Adipocyte (in vitro differentiated cells): ENCODE data around the gene TWNK.

Experiments used
- DNase-seq: peaks from one replicate; pipeline ENCODE4 v3.0.0-alpha.2; 2015; ENCODE audit warnings: low read depth
- H3K27me3 ChIP-seq: replicated peaks from 2 replicates; pipeline ENCODE4 v1.7.0; 2013; ENCODE audit warnings: mild to moderate bottlenecking, low read length, moderate library complexity; ENCODE audit not compliant: control insufficient read depth, insufficient read depth
- H3K36me3 ChIP-seq: 2 replicates; pipeline ENCODE4 v1.7.0; 2013; ENCODE audit warnings: low read length, mild to moderate bottlenecking, moderate library complexity; ENCODE audit not compliant: control insufficient read depth, insufficient read depth, severe bottlenecking
- H3K4me1 ChIP-seq: 2 replicates; pipeline ENCODE4 v1.7.0; 2013; ENCODE audit warnings: mild to moderate bottlenecking, low read length, moderate library complexity; ENCODE audit not compliant: control insufficient read depth, insufficient read depth
- H3K4me3 ChIP-seq: 2 replicates; pipeline ENCODE4 v1.7.0; 2013; ENCODE audit warnings: mild to moderate bottlenecking, low read length, moderate library complexity
- H3K9ac ChIP-seq: 2 replicates; pipeline ENCODE4 v1.7.0; 2013; ENCODE audit warnings: mild to moderate bottlenecking, low read length, moderate library complexity
- H3K9me3 ChIP-seq: 2 replicates; pipeline ENCODE4 v1.7.0; 2013; ENCODE audit warnings: mild to moderate bottlenecking, low read length, moderate library complexity; ENCODE audit not compliant: control insufficient read depth

The TWNK gene

DNA sequence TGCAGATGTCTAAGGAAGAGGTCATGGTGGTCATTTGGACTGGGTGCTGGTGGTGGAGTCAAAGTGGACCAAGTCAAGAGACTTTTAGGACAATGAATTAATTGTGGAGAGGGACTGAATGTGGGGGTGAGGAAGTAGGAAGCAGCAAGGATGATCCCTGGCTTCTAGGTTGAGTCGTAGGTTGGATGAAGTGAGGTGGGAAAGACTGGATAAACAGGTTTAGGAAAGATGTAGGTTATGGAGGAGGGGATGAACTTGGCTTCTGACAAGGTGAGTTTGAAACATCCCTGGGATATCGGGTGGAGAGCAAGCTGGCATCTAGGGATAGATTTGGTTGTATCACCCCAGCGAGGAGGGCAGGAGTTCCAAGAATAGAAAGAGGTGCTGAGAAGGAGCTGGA, 10.4 kb upstream of the TWNK start:
- H3K27me3 ChIP-seq: no peaks in the 10 kb centered on the region
- H3K4me3 ChIP-seq: no peak overlapping the region
- H3K9ac ChIP-seq: no peak overlapping the region
- H3K9me3 ChIP-seq: no peaks in the 10 kb centered on the region
- no peaks in the 10 kb centered on the region for H3K4me1 ChIP-seq
- no peak for DNase-seq
- H3K36me3 ChIP-seq: peaks cover 7% of the 10 kb centered on the region

DNA sequence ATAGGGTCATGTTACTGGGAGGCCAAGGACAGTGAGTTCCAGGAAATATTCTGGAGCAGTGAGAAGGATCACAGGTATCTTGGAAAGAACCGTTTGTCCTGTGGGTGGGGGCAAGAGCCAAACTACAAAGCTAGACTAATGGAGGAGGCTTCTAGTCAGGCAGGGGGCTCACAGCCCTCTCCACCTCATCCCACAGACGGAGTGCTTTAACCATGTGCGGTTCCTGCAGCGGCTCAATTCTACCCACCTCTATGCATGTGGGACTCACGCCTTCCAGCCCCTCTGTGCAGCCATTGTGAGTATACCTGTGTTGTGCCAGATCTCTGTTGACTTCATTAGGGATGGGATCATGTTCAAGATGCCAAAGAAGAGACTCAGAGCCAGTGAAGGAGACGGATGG, 9.9 kb upstream of the TWNK start:
- peaks cover 7% of the 10 kb centered on the region for H3K36me3 ChIP-seq
- no peak overlapping the region for H3K9ac ChIP-seq
- no peak for DNase-seq
- H3K4me3 ChIP-seq: no peak overlapping the region
- H3K9me3 ChIP-seq: no peaks in the 10 kb centered on the region
- no peaks in the 10 kb centered on the region for H3K27me3 ChIP-seq
- H3K4me1 ChIP-seq: no peaks in the 10 kb centered on the region

DNA sequence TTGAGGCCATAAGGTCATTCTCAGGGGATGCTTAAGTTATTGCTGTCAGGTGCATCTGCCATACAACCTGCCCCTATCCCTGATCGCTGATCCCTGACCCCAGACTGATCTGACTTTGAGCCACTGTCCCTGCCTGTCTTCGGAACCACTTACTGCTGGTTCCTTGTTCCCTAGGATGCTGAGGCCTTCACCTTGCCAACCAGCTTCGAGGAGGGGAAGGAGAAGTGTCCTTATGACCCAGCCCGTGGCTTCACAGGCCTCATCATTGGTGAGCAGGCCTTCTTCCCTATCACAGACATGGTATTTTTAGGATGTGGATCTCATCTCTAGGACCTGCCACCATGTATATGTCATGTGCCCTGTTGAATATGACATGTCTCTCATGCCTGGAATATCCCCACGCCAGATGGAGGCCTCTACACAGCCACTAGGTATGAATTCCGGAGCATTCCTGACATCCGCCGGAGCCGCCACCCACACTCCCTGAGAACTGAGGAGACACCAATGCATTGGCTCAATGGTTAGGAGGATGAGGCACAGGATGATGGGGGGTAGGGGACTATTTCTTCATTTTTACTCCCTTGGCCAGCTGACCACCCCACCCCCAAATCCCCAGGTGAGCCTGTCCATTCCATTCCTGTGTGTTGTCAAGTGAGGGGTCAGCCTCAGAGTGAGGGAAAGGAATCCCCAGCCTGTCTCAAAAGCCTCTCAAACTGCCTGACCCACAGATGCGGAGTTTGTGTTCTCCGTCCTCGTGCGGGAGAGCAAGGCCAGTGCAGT, 9.0 kb upstream of the TWNK start:
- H3K27me3 ChIP-seq: no peaks in the 10 kb centered on the region
- DNase-seq: no peak
- H3K9ac ChIP-seq: no peak overlapping the region
- peaks cover 7% of the 10 kb centered on the region for H3K36me3 ChIP-seq
- no peaks in the 10 kb centered on the region for H3K4me1 ChIP-seq
- H3K9me3 ChIP-seq: no peaks in the 10 kb centered on the region
- H3K4me3 ChIP-seq: no peak overlapping the region

DNA sequence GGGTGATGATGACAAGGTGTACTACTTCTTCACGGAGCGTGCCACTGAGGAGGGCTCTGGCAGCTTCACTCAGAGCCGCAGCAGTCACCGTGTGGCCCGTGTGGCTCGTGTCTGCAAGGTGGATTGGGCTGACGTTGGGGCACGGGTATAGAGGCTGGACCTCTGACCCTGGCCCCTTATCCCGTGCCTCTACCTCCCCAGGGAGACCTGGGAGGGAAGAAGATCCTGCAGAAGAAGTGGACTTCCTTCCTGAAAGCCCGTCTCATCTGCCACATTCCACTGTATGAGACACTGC, 8.5 kb upstream of the TWNK start:
- H3K4me1 ChIP-seq: no peaks in the 10 kb centered on the region
- peaks cover 7% of the 10 kb centered on the region for H3K36me3 ChIP-seq
- H3K27me3 ChIP-seq: no peaks in the 10 kb centered on the region
- H3K4me3 ChIP-seq: no peak overlapping the region
- no peaks in the 10 kb centered on the region for H3K9me3 ChIP-seq
- H3K9ac ChIP-seq: no peak overlapping the region
- no peak for DNase-seq

DNA sequence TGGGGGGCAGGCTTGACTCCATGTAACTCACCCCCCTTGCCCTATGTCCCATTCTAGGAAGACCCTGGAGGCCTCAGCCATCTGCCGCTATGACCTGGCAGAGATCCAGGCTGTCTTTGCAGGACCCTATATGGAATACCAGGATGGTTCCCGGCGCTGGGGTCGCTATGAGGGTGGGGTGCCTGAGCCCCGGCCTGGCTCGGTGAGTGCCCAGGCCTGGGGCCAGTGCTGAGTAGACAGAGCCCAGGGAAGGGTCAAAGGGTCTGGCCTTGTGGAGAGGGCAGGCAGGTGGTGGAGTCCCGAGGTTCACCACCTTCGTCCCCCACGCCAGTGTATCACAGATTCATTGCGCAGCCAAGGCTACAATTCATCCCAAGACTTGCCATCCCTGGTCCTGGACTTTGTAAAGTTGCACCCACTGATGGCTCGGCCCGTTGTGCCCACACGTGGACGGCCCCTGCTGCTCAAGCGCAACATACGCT, 7.5 kb upstream of the TWNK start:
- no peak for DNase-seq
- Histone ChIP-seq H3K4me1 (no peaks in the 10 kb centered on the region), H3K9me3 (no peaks in the 10 kb centered on the region), H3K27me3 (no peaks in the 10 kb centered on the region), H3K4me3 (no peak overlapping the region), H3K36me3 (peaks cover 7% of the 10 kb centered on the region), H3K9ac (no peak overlapping the region)

DNA sequence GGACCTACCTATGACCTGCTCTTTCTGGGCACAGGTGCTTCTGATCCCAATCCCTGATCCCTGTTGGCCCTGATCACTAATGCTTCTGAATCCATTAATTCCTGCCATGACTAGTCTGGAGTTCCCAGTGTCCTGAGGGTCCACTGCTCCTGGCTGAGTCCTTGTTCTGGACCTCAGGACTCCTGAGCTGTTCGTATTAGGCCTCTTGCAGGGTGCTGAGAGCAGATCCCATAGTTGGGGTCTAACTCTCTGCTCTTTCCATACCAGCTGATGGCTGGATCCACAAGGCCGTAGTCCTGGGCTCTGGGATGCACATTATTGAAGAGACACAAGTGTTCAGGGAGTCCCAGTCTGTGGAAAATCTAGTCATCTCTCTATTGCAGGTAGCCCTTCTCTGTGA, 7.0 kb upstream of the TWNK start:
- DNase-seq: no peak
- Histone ChIP-seq H3K9ac (no peak overlapping the region), H3K36me3 (peaks cover 7% of the 10 kb centered on the region), H3K4me1 (no peaks in the 10 kb centered on the region), H3K4me3 (no peak overlapping the region), H3K9me3 (no peaks in the 10 kb centered on the region), H3K27me3 (no peaks in the 10 kb centered on the region)

DNA sequence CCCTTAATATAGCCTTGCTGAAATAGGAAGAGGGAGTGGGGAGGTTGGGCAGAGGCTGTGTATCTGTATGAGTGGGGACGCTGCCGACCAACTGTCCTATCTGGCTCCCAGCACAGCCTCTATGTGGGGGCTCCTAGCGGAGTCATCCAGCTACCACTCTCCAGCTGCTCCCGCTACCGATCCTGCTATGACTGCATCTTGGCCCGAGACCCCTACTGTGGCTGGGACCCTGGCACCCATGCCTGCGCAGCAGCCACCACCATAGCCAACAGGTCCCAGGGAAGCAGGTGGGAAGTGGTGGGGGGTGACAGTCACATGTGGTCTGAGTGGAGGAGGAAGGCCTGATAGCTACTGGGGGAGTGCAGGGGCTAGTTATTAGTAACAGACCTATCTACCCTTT, 6.6 kb upstream of the TWNK start:
- DNase-seq: no peak
- Histone ChIP-seq H3K36me3 (peaks cover 7% of the 10 kb centered on the region), H3K4me1 (no peaks in the 10 kb centered on the region), H3K9me3 (no peaks in the 10 kb centered on the region), H3K9ac (no peak overlapping the region), H3K27me3 (no peaks in the 10 kb centered on the region), H3K4me3 (no peak overlapping the region)

DNA sequence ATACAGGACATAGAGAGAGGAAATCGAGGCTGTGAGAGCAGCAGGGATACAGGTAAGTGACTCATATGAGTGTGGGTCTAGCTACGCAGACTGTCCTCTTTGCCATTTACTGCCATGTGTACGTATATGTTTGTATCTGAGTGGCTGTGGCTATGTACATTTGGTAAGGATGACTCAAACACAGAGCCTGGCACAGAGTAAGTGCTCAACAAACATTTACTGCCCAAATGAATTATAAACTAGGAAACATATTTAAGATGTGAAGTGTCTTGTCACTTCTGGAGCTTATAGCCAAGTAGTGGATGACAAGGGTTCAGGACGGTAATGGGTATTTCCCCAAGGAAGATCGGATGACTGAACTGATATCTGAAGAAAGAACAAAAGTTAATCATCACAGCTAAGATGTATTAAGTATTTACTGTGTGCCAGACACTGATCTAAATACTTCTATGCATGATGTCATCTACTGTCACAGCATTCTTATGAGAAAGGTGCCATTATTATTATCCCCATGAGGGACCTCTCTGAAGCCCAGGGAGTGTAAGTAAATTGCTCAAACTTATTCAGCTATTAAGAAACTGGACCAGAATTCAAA, 6.1 kb upstream of the TWNK start:
- H3K9ac ChIP-seq: no peak overlapping the region
- H3K4me1 ChIP-seq: peaks cover 1% of the 10 kb centered on the region
- no peak overlapping the region for H3K4me3 ChIP-seq
- no peaks in the 10 kb centered on the region for H3K27me3 ChIP-seq
- no peaks in the 10 kb centered on the region for H3K9me3 ChIP-seq
- no peak for DNase-seq
- peaks cover 7% of the 10 kb centered on the region for H3K36me3 ChIP-seq

DNA sequence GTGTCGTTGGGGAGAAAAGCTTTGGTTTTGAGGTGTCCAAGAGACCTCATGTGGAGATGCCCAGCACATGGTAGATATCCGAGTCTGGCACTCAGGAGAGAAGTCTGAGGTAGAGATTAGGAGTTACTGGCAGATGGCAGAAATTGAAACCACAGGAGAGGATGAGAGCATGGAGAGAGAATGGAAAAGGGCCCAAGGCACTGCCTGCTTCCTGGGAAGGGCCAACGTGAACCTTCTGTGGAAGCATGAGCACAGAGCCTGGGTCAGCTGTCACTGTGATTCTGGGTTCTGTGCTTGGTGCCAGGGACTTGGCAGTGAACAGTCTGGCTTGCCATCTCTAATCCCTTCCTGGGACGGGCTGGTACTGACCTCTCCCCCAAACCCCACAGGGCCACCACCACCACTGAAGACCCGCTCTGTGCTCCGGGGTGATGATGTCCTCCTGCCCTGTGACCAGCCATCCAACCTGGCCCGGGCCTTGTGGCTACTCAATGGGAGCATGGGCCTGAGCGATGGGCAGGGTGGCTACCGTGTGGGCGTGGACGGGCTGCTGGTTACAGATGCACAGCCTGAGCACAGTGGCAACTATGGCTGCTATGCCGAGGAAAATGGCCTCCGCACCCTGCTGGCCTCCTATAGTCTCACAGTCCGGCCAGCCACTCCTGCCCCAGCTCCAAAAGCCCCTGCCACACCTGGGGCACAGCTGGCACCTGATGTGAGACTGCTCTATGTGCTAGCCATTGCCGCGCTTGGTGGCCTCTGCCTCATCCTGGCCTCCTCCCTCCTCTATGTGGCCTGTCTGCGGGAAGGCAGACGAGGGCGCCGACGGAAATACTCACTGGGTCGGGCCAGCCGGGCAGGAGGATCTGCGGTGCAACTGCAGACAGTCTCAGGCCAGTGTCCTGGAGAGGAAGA, 4.2 kb upstream of the TWNK start:
- no peaks in the 10 kb centered on the region for H3K27me3 ChIP-seq

DNA sequence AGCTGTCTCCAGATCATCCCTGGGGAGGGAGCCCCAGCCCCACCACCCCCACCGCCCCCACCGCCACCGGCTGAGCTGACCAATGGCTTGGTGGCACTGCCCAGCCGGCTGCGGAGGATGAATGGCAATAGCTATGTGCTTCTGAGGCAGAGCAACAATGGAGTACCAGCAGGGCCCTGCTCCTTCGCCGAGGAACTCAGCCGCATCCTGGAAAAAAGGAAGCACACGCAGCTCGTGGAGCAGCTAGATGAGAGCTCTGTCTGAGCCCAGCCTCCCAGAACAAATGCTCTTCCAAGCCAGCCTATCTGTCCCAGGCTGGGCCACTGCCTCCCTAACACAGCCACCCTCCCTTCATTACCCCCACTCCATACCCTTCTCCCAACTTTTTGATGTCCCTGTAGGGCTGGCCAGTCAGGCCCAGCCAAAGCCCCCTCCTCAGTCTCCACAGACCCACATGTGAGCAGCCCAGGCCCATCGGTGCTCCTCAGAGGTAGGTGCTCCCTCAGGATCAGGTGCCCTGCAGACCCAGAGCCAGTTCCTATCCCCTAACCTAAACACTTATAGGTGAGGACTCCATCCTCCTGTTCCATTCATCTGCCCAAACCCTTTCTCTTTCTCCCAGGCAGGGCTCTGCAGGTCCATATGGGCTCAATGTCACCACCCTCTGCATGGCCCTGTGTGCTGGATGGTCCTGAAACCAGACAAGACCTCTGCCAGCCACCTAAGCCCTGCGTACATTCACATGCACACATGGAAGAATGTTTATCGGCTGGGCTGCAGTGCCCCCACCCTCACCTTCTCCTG, 3.3 kb upstream of the TWNK start:
- H3K9ac ChIP-seq: no peak overlapping the region
- no peaks in the 10 kb centered on the region for H3K9me3 ChIP-seq
- peaks cover 24% of the 10 kb centered on the region for H3K4me1 ChIP-seq
- H3K4me3 ChIP-seq: no peak overlapping the region
- peaks cover 7% of the 10 kb centered on the region for H3K36me3 ChIP-seq
- no peaks in the 10 kb centered on the region for H3K27me3 ChIP-seq
- no peak for DNase-seq

More for the DNA sequence above, 4.2 kb upstream of the TWNK start:
- no peak overlapping the region for H3K9ac ChIP-seq
- no peak overlapping the region for H3K4me3 ChIP-seq
- H3K36me3 ChIP-seq: peaks cover 7% of the 10 kb centered on the region
- H3K4me1 ChIP-seq: peaks cover 15% of the 10 kb centered on the region
- DNase-seq: no peak
- no peaks in the 10 kb centered on the region for H3K9me3 ChIP-seq
